H7 (cell line): Measurements from ENCODE around the gene GGT1. TPM values are rescaled to one million over a fixed set of nuclear protein-coding genes. Genes with fewer than 3 reads are reported as not detected.

Experiments
- total RNA-seq: library from RNA; depleted of rRNA; stranded (reverse); fragments of >200 nt; shearing (Covaris generic); gene quantifications from 2 replicates; pipeline ENCODE4 v1.2.3, GENCODE V29; 2014; rRNA removed

GGT1 gene
- total RNA-seq, 1 experiment from 2014 or later = 24.6 TPM

Other genes with a start within 250 kb of the GGT1 start
- gene ADORA2A, start 175.6 kb upstream of the GGT1 start, total RNA-seq = 4.0 and 7.0 TPM in 2 replicates
- gene UPB1, start 107.9 kb upstream of the GGT1 start, total RNA-seq = 0.11 TPM in 1 of 2 replicates, not detected in the other
- gene GUCD1, start 48.1 kb upstream of the GGT1 start, total RNA-seq = 188 and 209 TPM in 2 replicates
- 159 and 166 TPM in 2 replicates for gene SNRPD3, start 47.2 kb upstream of the GGT1 start, total RNA-seq
- gene LRRC75B, start 10.1 kb upstream of the GGT1 start, total RNA-seq = 18.8 and 20.5 TPM in 2 replicates
- 0.07 TPM in 2 replicates for gene PIWIL3, start 171.5 kb downstream of the GGT1 start, total RNA-seq
- 1.1 and 2.3 TPM in 2 replicates for gene SGSM1, start 203.0 kb downstream of the GGT1 start, total RNA-seq